ENCODE results near the gene LRTM1.

Gene LRTM1

DNA sequence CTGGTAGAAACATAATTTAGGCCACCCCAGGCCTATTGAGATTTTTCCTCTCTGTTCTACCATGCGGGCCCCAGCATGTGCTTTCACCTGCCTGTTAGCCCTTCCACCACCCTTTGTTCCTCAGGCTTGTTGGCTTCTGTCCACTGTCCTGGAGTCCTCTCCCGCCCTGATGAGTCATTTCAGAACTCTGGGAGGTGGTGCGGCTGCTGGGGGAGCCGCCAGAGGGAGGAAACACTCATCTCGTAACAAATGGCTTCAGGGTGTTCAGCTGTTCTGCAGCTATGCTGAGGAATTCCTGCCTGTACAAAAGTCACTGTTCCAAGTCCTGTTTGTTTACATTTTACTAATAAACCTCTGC, 36.3 kb downstream of the LRTM1 start:
- no peak for DNase-seq (ENCODE audit: low read depth)

DNA sequence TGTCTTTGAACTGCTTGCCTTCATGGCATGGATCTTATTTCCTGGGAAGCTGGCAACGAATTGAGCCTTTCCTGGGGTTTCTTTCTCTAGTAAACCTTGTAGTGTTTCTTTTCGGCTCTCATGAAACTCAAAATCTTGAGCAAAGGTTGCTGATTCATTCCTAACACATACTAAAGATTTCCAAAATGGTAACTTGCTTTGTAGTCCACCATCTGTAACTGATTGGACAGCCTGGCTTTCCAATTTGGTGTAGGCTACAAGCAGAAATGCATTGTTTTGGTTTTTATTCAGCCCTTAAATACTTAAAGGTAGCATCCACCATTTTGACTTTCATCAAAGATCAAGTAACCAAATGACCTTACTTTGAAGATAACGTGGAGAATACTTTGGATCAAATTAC, 38.1 kb downstream of the LRTM1 start:
- no peak for DNase-seq (ENCODE audit: low read depth)

DNA sequence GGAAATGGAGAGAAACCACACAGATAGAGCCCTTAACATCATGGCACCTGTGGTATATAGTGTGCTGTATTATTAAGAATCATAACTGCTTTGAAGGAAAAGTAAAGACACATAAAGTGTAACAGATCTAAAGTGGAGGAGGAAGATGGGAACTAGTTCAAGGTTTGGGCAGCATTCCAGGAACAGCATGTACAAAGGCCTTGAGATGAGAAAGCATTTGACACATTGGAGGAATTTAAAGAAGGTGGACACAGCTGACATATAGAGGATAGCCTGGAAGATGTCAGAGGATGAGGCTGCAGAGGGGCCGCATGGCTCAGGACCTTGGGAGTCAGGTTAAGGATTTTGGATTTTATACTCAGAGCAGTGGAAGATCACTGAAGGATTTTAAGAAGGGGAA, 39.0 kb downstream of the LRTM1 start:
- DNase-seq (ENCODE audit: low read depth), result no peak

DNA sequence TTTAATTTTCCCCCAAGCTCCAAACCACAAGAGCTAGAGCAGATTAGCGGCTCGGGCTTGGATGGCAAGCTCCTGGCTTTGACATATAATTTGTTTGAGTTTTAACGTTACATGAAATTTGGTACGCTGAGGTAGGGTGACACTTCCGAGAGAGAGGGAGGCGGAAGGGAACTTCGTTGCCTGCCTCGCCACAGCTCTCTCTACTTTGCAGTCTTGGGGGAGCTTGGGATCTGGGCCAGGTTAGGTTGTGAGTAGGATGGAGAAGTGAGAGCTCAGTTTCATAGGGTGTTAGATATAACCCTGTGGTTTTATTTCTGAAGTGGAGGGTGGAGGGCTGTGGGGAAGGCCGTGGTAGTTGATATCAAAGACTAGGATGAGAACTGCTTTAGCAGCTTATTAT, 39.7 kb downstream of the LRTM1 start:
- no peak for DNase-seq (ENCODE audit: low read depth)

DNA sequence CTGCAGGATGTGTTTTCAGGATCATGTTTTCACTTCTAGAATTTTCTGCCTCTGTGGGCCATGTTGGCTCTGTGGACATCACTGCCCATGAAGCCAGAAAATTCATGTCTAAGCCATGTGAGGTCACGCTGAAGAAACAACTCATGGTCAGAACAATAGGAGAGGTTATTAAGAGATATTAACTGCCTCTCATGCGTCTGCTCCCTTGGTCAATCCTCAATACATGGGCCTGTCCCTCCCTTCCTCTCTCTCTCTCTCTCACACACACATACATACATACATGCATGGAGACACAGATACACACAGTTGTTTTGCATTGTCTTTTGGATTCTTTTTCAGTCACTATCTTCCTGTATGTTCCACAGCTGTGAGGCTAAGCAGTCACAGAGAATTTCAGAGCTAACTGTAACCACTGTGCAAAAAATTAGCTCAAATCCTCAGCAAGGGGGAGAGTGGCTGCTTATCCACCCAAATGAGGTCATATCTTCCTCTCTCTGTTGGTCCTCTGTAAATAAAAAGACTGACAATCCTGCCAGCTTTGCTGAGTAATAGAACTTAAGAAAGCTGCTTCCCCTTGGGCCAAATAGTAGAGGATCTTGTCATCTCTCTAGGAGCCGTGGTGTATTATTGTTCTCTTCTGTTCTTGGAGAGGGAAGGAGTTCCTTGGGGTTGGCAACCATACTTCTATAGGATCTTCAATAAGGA, 45.6 kb downstream of the LRTM1 start:
- DNase-seq (ENCODE audit: low read depth), result no peak

DNA sequence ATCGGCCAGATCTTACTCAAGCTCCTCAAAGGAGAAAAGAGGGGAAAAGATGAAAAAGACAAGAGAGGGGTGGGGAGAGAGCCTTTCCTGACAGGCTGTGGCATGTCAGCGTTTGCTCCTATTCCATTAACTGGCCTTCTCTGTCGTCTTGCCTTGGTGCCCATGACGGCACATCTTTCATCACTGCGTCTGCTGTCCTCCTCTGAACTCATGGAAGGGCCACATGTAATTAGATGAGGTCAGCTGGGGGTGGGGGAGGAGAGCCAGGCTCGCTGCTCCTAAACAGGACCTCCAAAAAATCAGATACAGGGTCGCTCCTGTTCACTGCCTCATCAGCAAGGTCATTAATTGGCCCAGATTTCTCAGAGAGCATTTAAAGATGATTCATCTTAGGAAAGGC, 49.7 kb downstream of the LRTM1 start:
- DNase-seq (ENCODE audit: low read depth), result no peak

DNA sequence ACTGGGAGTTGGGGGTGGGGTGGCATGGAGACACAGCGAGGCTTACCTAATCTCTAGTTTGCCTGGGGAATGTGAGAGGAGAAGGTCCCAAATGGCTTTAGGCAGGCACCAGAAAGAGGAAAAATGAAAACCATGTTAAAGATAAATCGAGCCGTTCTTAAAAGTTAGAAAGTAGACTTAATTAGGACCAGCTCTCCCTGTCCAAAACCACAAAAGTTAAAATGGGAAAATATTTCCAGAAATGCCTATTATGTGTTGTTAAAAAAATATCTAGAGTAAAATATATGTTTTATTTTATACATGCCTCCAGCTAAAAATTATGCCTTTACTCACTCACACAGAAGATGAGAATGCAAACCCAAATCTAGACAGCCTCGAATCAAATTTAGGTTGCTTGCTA, 50.1 kb downstream of the LRTM1 start:
- no peak for DNase-seq (ENCODE audit: low read depth)

DNA sequence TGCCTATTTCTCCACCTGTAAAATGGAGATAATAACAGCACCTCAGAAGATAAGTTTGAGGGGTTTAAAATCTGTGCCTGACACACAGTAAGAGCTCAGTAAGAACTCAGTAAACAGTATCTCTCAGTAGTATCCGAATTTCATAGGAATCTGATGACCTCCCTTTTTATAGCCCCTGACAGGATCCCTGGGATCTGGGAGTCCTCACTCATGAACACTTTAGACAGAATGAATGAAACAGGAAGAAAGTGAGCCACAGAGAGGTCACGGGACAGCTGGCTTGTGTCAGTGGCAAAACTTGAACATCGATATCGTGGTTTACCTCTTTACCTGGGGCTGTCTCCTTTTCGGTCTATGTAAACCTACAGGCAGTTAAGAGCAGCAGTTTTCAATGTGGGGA, 51.2 kb downstream of the LRTM1 start:
- DNase-seq (ENCODE audit: low read depth), result no peak

DNA sequence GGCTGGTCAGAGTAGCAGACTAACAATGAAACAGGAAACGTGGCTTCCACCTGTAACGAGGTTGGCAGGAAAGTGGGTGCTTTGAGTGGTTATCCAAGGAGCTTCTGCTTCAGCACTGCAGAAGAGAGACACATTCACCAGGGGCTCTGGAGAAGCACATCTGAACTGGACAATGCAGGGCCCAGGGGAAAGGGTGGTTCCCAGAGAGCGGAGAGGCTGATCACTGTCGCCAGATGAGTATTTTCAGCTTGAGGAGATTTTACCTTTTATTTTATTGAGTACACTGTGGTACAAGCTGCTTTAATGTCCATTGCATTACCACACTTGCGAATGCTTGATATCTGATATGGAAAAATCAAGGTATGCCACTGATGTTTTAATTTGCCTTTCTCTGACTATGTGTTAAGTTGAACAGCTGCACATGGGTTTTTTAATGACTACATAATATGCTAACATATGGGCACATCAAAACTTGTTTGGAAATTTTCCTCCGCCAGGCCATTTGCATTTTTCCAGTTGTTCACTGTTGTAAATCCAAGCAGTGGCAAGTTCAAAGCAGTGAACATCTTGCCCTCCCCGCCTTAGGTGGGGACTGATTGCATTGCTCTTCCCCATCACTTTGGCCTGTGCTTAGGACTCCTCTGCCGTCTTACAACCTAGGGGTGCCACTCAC, 52.1 kb downstream of the LRTM1 start:
- no peak for DNase-seq (ENCODE audit: low read depth)

DNA sequence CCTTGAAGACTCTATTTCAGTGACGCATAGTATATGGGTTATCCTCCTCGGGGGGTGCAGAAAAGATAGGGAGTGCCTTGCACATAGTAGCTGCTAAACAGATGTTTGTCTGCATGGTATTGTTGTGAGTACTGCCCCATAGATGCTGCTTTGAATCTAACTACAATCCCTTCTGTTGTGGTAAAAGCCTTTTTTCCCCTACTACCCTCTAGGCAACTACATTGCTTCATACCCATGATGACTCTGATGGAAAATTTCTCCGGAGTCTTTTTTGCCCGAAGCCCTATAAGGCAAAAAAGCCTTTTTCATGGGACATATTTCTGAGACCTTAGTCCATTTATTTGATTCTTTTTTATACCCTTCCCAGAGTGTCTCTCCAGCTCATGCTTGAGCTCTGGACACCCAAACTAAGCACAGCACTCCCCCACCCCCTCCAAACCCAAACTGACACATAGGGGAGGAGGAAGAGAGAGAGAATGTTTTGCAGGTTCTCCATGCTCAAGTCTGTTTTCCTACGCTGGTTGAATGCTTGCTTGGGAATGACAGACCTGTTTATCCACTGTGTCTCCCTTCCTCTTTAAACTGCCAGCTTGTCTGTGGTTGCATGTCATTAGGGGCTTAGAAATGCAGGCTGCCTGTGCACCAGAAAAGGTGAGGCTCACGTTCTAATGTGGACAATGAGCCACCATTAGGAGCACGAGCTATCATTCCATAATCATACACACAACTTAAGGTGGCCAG, 52.9 kb downstream of the LRTM1 start:
- DNase-seq (ENCODE audit: low read depth), result no peak

DNA sequence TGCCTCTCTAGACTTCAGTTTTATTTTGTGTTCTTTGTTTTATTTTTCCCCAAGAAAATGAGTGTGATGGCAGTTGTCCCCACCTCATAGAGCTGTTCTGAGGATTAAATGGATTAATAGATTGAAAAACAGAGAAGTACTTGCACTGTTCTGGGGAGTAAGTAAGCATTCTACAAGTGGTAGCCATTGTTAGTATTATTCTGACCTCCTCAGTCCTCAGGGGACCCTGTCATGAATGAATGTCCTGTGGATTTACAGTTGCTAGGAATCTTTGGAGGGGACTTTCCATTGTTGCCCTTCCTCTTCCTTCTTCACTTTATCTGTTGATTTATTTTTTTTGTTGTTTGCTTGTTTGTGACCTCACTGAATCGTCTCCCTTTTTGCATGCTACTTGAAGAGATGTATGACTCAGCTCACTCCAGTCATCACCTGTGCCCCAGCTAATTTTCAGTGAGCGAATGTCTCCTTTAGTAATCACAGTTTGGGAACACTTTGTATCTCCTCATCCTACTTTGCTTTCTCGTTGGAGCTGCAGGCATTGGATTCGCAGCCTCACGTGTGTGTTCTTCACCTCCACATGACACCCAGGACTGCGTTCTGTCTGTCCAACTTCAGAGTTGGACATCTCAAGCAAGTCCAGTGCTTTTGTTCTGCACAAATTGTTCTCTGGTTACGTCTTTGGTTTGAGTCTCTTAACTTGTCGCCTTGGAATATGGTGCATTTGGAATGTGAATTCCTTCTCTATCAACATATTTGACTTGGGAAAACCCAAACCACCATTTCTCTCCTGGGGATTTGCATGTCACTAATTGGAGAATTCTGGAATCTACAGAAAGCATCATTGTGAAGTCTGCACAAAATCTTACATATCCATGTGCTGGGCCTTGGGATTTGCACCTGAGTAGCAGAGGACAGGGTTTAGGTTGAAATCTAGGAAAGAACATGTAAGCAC, 54.5 kb downstream of the LRTM1 start:
- no peak for DNase-seq (ENCODE audit: low read depth)

DNA sequence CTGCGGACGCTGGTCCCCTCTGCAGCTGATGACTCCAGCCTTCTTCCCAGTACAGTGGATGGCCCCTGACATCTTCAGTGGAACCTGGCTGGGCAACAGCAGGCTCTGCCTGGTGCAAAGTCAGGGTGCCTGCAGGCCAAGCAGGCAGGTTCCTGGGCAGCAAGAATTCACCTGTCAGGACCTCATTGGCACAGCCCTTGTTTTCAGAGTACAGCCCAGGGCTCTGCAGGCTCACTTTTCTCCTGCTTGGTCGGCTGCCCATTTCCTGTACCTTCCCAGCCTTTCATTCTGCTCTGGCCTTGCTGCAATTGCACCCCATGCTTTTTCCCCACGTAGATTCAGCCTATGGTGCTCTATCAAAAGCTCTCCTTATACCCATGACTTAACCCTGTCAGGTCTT, 56.0 kb downstream of the LRTM1 start:
- DNase-seq (ENCODE audit: low read depth), result no peak

DNA sequence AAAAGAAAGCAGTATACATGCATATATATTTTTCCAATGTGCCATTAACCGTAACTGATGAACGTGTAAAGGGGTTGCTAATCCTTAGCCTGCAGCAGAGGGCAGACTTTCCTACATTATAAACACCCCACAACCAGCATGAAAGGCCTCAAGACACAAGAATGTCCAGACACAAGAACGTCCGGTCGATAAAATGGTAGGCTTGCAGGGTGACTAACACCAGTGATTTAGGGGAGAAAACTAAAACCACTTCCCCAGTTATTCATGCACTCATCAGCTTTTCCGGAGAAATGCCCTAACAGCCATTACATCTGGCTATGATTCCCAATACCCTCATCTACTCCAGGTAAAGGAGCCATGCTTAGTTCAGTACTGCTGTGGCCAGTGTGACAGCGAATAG, 57.4 kb downstream of the LRTM1 start:
- DNase-seq (ENCODE audit: low read depth), result no peak

Data from activated T-helper 1 cell treated with Interleukin-2 at 50 U/mL for 16 hours (primary cell).